NT2/D1 (cell line): Measurements from ENCODE around the gene CNIH3.

ENCODE experiments used
- SUZ12 ChIP-seq: IDR thresholded peaks from 2 replicates; pipeline ENCODE4 v1.6.1; 2011; ENCODE audit not compliant: insufficient read length, insufficient read depth; ENCODE audit errors: extremely low read depth
- YY1 ChIP-seq: IDR thresholded peaks from 2 replicates; pipeline ENCODE4 v1.6.1; 2011; ENCODE audit not compliant: insufficient read length, insufficient read depth
- ZNF274 ChIP-seq: IDR thresholded peaks from 2 replicates; pipeline ENCODE4 v1.6.1; 2011; ENCODE audit warnings: mild to moderate bottlenecking, low read depth, low read length

- no peak for TF ChIP-seq ZNF274
- no peak for TF ChIP-seq YY1
- no peak for TF ChIP-seq SUZ12
These were observed 87.6 kb downstream of the CNIH3 start for GRCh38 chr1:224703702-224704101.
